OCI-LY3 (cell line): ENCODE results near the gene TEX26.

Source experiments
- CTCF ChIP-seq: fragments of 200-600, 300-600 bp; sonication (generic); IDR thresholded peaks from 2 replicates; pipeline ENCODE4 v1.5.1; 2014; ENCODE audit warnings: antibody characterized with exemption, low read length, low read depth
- EZH2phosphoT487 ChIP-seq: fragments of 200-600 bp; shearing (Covaris generic); IDR thresholded peaks from 2 replicates; pipeline ENCODE4 v1.6.1; 2018; ENCODE audit warnings: antibody characterized with exemption, mixed run types, low read depth

GRCh38 chr13:30920162-30920909, 12.1 kb upstream of the TEX26 start:
- TF ChIP-seq CTCF (no peak), EZH2phosphoT487 (no peak)
